Retinal pigment epithelial cell (primary cell): ENCODE results near the gene RGS7.
A peak's percentile ranks its signal among the peaks of the same experiment; 100 is the strongest.

Source experiments
- DNase-seq: peaks from one replicate; pipeline ENCODE4 v3.0.0-alpha.2; 2010; ENCODE audit warnings: low read depth
- H3K4me3 ChIP-seq: 2 replicates; pipeline ENCODE4 v1.5.1; 2011; ENCODE audit warnings: mild to moderate bottlenecking, low read length, control low read depth, moderate library complexity
- TF ChIP-seq, protein P1 (sequence below): conservative IDR thresholded peaks from 2 replicates; pipeline ENCODE4 v1.5.1; 2011; ENCODE audit warnings: low read depth, low read length, control low read depth, inconsistent platforms

RGS7 gene

DNA sequence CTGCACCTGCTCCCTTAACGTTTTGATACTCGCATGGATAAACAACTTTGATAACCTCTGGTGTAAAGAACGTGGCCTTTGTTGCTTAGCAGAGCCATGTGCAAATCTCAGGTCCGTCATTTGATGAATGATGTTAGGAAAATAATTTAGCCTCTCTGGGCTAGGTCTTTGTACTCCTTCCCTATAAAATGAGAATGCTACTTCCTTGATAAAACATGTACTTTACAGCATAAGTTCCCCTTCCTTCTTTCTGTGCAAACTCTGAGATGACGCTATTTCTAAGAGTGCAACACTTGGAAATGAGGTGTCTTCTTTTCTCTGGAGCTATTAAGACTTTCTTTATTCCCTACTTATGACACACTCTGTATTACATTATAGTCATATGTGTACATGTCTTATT, 243.4 kb downstream of the RGS7 start:
- no peak overlapping the region for H3K4me3 ChIP-seq
- DNase-seq: no peak
- TF ChIP-seq, protein P1, sequence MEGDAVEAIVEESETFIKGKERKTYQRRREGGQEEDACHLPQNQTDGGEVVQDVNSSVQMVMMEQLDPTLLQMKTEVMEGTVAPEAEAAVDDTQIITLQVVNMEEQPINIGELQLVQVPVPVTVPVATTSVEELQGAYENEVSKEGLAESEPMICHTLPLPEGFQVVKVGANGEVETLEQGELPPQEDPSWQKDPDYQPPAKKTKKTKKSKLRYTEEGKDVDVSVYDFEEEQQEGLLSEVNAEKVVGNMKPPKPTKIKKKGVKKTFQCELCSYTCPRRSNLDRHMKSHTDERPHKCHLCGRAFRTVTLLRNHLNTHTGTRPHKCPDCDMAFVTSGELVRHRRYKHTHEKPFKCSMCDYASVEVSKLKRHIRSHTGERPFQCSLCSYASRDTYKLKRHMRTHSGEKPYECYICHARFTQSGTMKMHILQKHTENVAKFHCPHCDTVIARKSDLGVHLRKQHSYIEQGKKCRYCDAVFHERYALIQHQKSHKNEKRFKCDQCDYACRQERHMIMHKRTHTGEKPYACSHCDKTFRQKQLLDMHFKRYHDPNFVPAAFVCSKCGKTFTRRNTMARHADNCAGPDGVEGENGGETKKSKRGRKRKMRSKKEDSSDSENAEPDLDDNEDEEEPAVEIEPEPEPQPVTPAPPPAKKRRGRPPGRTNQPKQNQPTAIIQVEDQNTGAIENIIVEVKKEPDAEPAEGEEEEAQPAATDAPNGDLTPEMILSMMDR: no peak

DNA sequence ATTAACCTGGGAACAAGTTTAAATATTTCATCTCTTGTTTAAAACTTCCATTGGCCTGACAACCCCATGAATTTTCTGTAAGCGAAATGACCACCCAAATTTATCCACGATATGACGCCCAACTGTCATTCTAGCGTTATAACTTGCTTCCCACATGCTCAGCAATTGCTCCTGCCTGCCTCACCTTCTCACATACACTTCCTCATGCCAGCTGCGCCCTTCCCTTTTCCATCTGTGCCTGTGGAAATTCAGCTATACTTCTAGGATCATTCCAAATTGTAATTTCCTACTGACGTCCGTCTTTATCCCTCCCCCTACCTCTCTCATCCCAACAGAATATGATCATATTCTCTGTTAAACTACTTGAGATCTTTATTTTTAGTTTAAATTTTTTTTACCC, 248.0 kb downstream of the RGS7 start:
- TF ChIP-seq, protein P1: no peak
- no peak for DNase-seq
- H3K4me3 ChIP-seq: no peak overlapping the region

DNA sequence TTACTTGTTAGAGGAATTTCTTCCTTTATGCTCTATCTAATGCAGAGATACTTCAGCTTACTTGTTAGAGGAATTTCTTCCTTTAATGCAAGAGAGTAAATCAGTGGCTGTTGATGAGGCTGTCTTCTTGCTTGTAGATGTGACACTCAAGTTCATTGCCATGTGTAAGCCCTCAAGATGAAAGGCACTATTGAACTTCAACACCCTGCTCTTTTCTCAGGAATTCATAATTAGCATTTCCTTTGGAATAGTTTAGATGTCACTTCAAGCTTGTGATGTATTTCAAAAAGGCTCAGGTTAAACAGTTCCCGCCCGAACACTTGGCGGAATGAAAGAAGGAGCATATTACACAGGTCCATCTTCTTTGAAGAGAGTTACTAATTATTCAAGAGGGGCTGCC, 251.9 kb downstream of the RGS7 start:
- TF ChIP-seq, protein P1: no peak
- DNase-seq: no peak
- H3K4me3 ChIP-seq: no peak overlapping the region

DNA sequence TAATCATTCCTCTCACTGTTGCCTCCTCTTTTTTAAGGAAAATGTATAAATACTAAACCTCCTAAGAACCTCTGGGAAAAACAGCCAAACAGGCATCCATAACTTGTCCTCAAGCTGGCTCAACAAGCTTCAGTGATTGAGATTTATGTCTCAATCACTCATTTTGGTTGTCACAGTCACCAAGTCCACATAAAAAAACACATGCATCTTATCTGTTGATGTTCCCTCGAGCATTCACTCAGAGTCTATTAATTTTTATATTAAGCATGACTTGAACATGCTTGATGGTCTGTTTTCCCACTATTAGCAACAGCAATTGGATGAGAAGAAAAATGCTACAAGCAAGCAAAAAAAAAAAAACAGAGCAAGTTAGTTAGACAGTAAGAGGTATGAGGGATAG, 254.3 kb downstream of the RGS7 start:
- TF ChIP-seq, protein P1: no peak
- H3K4me3 ChIP-seq: no peak overlapping the region
- no peak for DNase-seq

DNA sequence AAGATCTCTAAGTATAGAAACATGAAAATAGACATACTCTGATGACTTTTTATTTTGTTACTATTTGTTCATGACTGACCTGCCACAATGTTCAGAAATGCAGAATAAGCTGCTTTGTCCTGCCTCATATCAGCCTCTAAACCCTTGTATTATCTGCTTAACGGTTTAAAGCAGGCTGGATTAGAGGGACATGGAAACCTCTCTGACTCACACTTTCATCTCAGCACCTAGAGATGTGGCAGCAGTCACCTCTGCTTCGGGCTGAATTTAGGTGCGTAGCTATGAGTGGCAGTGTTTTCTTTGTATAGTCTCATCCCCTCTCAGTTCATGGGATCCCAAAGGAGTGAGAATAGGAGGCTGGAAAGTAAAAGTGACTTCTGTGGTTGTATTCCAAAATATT, 255.4 kb downstream of the RGS7 start:
- H3K4me3 ChIP-seq: no peak overlapping the region
- peak; percentile 76 for DNase-seq
- TF ChIP-seq, protein P1: no peak

DNA sequence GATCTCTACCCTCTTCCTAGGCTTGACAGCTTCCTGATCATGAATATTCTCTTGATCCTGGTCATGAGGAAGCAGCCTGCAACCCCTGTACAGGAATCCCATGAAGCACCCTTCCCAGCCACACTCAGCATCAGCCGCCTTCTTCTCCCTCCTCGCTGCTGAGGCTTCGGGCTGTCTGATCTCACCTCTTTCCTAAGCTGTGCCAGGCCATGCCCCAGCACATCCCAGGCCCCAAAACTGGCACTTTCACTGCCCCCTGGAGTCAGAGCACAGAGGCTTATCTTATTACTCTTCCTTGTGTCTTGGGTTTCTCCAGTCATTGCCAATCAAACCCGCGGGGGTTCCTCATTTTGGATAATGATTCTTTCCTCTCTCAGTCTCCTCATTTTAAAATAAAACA, 259.5 kb downstream of the RGS7 start:
- no peak overlapping the region for H3K4me3 ChIP-seq
- no peak for DNase-seq
- TF ChIP-seq, protein P1: no peak

DNA sequence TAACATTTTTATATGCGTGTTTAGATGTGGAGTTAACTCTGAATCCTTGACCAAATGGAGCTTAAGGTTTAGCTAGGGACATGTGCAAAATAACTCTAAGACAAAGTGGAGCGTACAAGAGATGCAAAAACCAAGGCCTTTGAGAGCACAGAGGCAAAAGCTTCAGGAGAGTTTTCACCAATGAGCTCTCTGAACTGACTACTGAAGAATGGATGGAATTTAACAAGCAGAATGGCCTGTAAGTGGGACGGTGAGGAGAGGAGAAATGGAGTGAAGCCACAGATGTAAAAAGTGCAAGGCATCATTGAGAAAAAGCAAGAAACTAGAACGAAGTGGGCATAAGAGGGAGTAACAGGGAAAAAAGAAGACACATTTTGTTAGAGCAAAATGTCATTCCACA, 260.0 kb downstream of the RGS7 start:
- TF ChIP-seq, protein P1: no peak
- DNase-seq: no peak
- no peak overlapping the region for H3K4me3 ChIP-seq
